H9 (cell line): ENCODE measurements around the gene PSMA4. TPM values are rescaled to one million over a fixed set of nuclear protein-coding genes. Genes with fewer than 3 reads are reported as not detected.

Source experiments
- DNase-seq: peaks from one replicate; pipeline ENCODE4 v3.0.0-alpha.2; 2017
- H2AFZ ChIP-seq: one replicate; pipeline ENCODE4 v1.6.1; 2013; ENCODE audit warnings: mild to moderate bottlenecking, low read length, control low read depth, moderate library complexity
- H2AK5ac ChIP-seq: 2 replicates; pipeline ENCODE4 v1.6.1; 2013; ENCODE audit warnings: low read length, control low read depth, mixed read lengths; ENCODE audit not compliant: insufficient read length
- H2BK120ac ChIP-seq: one replicate; pipeline ENCODE4 v1.6.1; 2013; ENCODE audit warnings: low read depth, mild to moderate bottlenecking, low read length, control low read depth, inconsistent platforms; ENCODE audit not compliant: poor library complexity, severe bottlenecking
- H2BK12ac ChIP-seq: 2 replicates; pipeline ENCODE4 v1.6.1; 2013; ENCODE audit warnings: low read length, control low read depth, mixed read lengths, low read depth; ENCODE audit not compliant: insufficient read length
- H2BK15ac ChIP-seq: 2 replicates; pipeline ENCODE4 v1.6.1; 2013; ENCODE audit warnings: low read depth, low read length, control low read depth
- H2BK20ac ChIP-seq: one replicate; pipeline ENCODE4 v1.6.1; 2013; ENCODE audit warnings: low read depth, mild to moderate bottlenecking, low read length, control low read depth, inconsistent platforms; ENCODE audit not compliant: poor library complexity, severe bottlenecking
- H2BK5ac ChIP-seq: 2 replicates; pipeline ENCODE4 v1.6.1; 2013; ENCODE audit warnings: low read length, control low read depth, mixed read lengths; ENCODE audit not compliant: insufficient read length
- H3K14ac ChIP-seq: 2 replicates; pipeline ENCODE4 v1.6.1; 2013; ENCODE audit warnings: low read length, control low read depth; ENCODE audit not compliant: insufficient read depth
- H3K18ac ChIP-seq: 2 replicates; pipeline ENCODE4 v1.6.1; 2013; ENCODE audit warnings: low read depth, mild to moderate bottlenecking, mixed read lengths, low read length, control low read depth; ENCODE audit not compliant: insufficient read length
- H3K23ac ChIP-seq: 2 replicates; pipeline ENCODE4 v1.6.1; 2013; ENCODE audit warnings: low read length, control low read depth, mixed read lengths, low read depth; ENCODE audit not compliant: insufficient read length
- H3K23me2 ChIP-seq: 2 replicates; pipeline ENCODE4 v1.6.1; 2013; ENCODE audit warnings: low read depth, mild to moderate bottlenecking, mixed read lengths, low read length, control low read depth; ENCODE audit not compliant: insufficient read length, poor library complexity, severe bottlenecking
- H3K27ac ChIP-seq: 2 replicates; pipeline ENCODE4 v1.5.1; 2013; ENCODE audit warnings: low read length, control low read depth, mixed read lengths, low read depth; ENCODE audit not compliant: insufficient read length
- H3K27me3 ChIP-seq: 2 replicates; pipeline ENCODE4 v1.6.1; 2013; ENCODE audit warnings: low read length, control low read depth, inconsistent platforms; ENCODE audit not compliant: insufficient read depth
- H3K4ac ChIP-seq: 2 replicates; pipeline ENCODE4 v1.6.1; 2013; ENCODE audit warnings: low read depth, mild to moderate bottlenecking, control low read depth, inconsistent platforms, low read length, moderate library complexity
- H3K4me1 ChIP-seq: 2 replicates; pipeline ENCODE4 v1.6.1; 2013; ENCODE audit warnings: low read length, control low read depth, inconsistent platforms; ENCODE audit not compliant: insufficient read depth
- H3K4me2 ChIP-seq: 2 replicates; pipeline ENCODE4 v1.6.1; 2013; ENCODE audit warnings: low read length, control low read depth, mixed read lengths; ENCODE audit not compliant: insufficient read length, insufficient read depth
- H3K56ac ChIP-seq: 2 replicates; pipeline ENCODE4 v1.6.1; 2013; ENCODE audit warnings: low read depth, mild to moderate bottlenecking, mixed read lengths, low read length, control low read depth; ENCODE audit not compliant: insufficient read length
- H3K79me1 ChIP-seq: 2 replicates; pipeline ENCODE4 v1.6.1; 2013; ENCODE audit warnings: low read depth, mild to moderate bottlenecking, moderate library complexity, low read length, control low read depth, inconsistent platforms; ENCODE audit not compliant: insufficient read depth, poor library complexity, severe bottlenecking
- H3K79me2 ChIP-seq: 2 replicates; pipeline ENCODE4 v1.6.1; 2013; ENCODE audit warnings: low read length, control low read depth, inconsistent platforms; ENCODE audit not compliant: insufficient read depth
- H3K9ac ChIP-seq: 2 replicates; pipeline ENCODE4 v1.6.1; 2013; ENCODE audit warnings: low read length, control low read depth, mixed read lengths; ENCODE audit not compliant: insufficient read length; ENCODE audit errors: extremely low read depth
- H3K9me3 ChIP-seq: one replicate; pipeline ENCODE4 v1.6.1; 2013; ENCODE audit warnings: low read depth, low read length, inconsistent platforms; ENCODE audit not compliant: control insufficient read depth
- H3T11ph ChIP-seq: one replicate; pipeline ENCODE4 v1.6.1; 2013; ENCODE audit warnings: mild to moderate bottlenecking, low read length, control low read depth, inconsistent platforms
- H4K20me1 ChIP-seq: one replicate; pipeline ENCODE4 v1.6.1; 2013; ENCODE audit not compliant: control insufficient read depth, insufficient read length, insufficient read depth
- H4K5ac ChIP-seq: 2 replicates; pipeline ENCODE4 v1.6.1; 2013; ENCODE audit warnings: low read depth, mild to moderate bottlenecking, mixed read lengths, low read length, control low read depth; ENCODE audit not compliant: insufficient read length
- H4K8ac ChIP-seq: replicated peaks from 2 replicates; pipeline ENCODE4 v1.6.1; 2013; ENCODE audit warnings: low read length, control low read depth, mixed read lengths, low read depth; ENCODE audit not compliant: insufficient read length
- H4K91ac ChIP-seq: 2 replicates; pipeline ENCODE4 v1.6.1; 2013; ENCODE audit warnings: low read depth, mild to moderate bottlenecking, moderate library complexity, mixed read lengths, low read length, control low read depth; ENCODE audit not compliant: insufficient read length
- H3K27ac Mint-ChIP-seq, 3 experiments: 2 replicates in 2 of 3; 3 replicates in 1 of 3; pipeline ENCODE4 v1.8.0; 2020 to 2021; ENCODE audit warnings: mixed read lengths in 3 of 3, mild to moderate bottlenecking in 1 of 3, moderate library complexity in 1 of 3
- H3K27me3 Mint-ChIP-seq: 2 replicates; pipeline ENCODE4 v1.8.0; 2021; ENCODE audit warnings: low read depth, mild to moderate bottlenecking, moderate library complexity, mixed read lengths
- H3K36me3 Mint-ChIP-seq, 3 experiments: 2 replicates in 2 of 3; 3 replicates in 1 of 3; pipeline ENCODE4 v1.8.0; 2020 to 2021; ENCODE audit warnings: low read depth in 3 of 3, mixed read lengths in 3 of 3; ENCODE audit not compliant: insufficient read depth in 1 of 3
- H3K4me1 Mint-ChIP-seq, 2 experiments: 2 replicates each; pipeline ENCODE4 v1.8.0; 2020; ENCODE audit warnings: mixed read lengths in 2 of 2
- H3K4me3 Mint-ChIP-seq, 2 experiments: 2 replicates in 1 of 2; 3 replicates in 1 of 2; pipeline ENCODE4 v1.8.0; 2020 to 2021; ENCODE audit warnings: mild to moderate bottlenecking in 2 of 2, mixed read lengths in 2 of 2, moderate library complexity in 1 of 2
- H3K9me3 Mint-ChIP-seq, 2 experiments: 2 replicates in 1 of 2; 3 replicates in 1 of 2; pipeline ENCODE4 v1.8.0; 2020; ENCODE audit warnings: mild to moderate bottlenecking in 2 of 2, mixed read lengths in 2 of 2, moderate library complexity in 1 of 2
- WGBS: extraction: QIAGEN DNeasy Blood & Tissue Kit; methylation state at CpG from one replicate; pipeline ENCODE4 v1.1.7; 2013; ENCODE audit warnings: missing lambda C conversion rate, low lambda C conversion rate, mixed read lengths; ENCODE audit not compliant: insufficient read length; ENCODE audit errors: extremely low coverage; 5-methylcytosine and 5-hydroxymethylcytosine counted together
- total RNA-seq: library from RNA; stranded (reverse); gene quantifications from 2 replicates; pipeline ENCODE4 v1.2.1, GENCODE V29; 2021
- TF ChIP-seq, protein P1 (sequence below): fragments of 200-600 bp; sonication (generic); conservative IDR thresholded peaks from 3 replicates; pipeline ENCODE4 v1.8.0; 2021; ENCODE audit warnings: antibody characterized with exemption, mild to moderate bottlenecking

PSMA4 gene
- total RNA-seq, 1 experiment from 2014 or later = 333 TPM

DNA sequence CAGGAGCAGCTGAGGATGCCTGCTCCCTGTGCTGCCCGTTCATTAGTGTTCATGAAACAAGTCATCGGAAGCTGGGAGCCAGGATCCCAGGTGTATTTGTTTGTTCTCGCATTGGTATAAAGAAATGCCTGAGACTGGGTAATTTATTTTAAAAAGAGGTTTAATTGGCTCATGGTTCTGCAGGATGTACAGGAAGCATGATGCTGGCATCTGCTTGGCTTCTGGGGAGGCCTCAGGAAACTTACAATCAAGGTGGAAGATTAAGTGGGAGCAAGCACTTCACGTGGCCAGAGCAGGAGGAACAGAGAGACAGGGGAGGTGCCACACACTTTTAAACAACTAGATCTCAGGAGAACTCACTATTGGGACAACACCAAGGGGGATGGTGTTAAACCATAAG, 38.4 kb upstream of the PSMA4 start:
- Histone ChIP-seq H3K27me3 (no peaks in the 10 kb centered on the region), H2BK15ac (no peak overlapping the region), H2AK5ac (no peak overlapping the region), H3K4me2 (no peak overlapping the region), H3K79me1 (no peaks in the 10 kb centered on the region), H2BK20ac (no peak overlapping the region), H3K27ac (no peak overlapping the region), H2BK5ac (no peak overlapping the region), H2AFZ (no peak overlapping the region), H3K23me2 (peaks cover under 1% of the 10 kb centered on the region), H2BK120ac (no peak overlapping the region), H3K9me3 (no peaks in the 10 kb centered on the region), H4K8ac (no peak overlapping the region), H3K4ac (no peak overlapping the region), H3K79me2 (no peaks in the 10 kb centered on the region; the same call in 1 of the 2 replicates), H3K23ac (no peak overlapping the region), H3K18ac (no peak overlapping the region), H3T11ph (no peak overlapping the region), H4K91ac (no peak overlapping the region), H4K5ac (no peak overlapping the region), H3K4me1 (no peaks in the 10 kb centered on the region), H2BK12ac (no peak overlapping the region), H3K9ac (no peak overlapping the region), H3K56ac (no peak overlapping the region), H4K20me1 (no peaks in the 10 kb centered on the region), H3K14ac (no peak overlapping the region)
- no peak overlapping the region; a peak in 1 of 7 replicates for H3K27ac Mint-ChIP-seq
- peaks cover 32 to 50% (median 47%) of the 10 kb centered on the region in 3 experiments for H3K36me3 Mint-ChIP-seq
- no CpG with 5 or more reads among the region's 4 CpGs for WGBS
- no peak overlapping the region for H3K4me3 Mint-ChIP-seq
- H3K4me1 Mint-ChIP-seq = peaks cover 3 to 4% of the 10 kb centered on the region in 2 experiments; a peak in 2 of 4 replicates
- no peak for DNase-seq
- peaks cover 6% of the 10 kb centered on the region for H3K27me3 Mint-ChIP-seq
- peaks cover 6 to 10% of the 10 kb centered on the region in 2 experiments for H3K9me3 Mint-ChIP-seq
- TF ChIP-seq, protein P1, sequence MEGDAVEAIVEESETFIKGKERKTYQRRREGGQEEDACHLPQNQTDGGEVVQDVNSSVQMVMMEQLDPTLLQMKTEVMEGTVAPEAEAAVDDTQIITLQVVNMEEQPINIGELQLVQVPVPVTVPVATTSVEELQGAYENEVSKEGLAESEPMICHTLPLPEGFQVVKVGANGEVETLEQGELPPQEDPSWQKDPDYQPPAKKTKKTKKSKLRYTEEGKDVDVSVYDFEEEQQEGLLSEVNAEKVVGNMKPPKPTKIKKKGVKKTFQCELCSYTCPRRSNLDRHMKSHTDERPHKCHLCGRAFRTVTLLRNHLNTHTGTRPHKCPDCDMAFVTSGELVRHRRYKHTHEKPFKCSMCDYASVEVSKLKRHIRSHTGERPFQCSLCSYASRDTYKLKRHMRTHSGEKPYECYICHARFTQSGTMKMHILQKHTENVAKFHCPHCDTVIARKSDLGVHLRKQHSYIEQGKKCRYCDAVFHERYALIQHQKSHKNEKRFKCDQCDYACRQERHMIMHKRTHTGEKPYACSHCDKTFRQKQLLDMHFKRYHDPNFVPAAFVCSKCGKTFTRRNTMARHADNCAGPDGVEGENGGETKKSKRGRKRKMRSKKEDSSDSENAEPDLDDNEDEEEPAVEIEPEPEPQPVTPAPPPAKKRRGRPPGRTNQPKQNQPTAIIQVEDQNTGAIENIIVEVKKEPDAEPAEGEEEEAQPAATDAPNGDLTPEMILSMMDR = no peak
